Measurements from ENCODE around the gene ACAP3. TPM values are rescaled to one million over a fixed set of nuclear protein-coding genes. Genes with fewer than 3 reads are reported as not detected.

Gene ACAP3
- total RNA-seq, 1 experiment from 2014 or later = 42.2 TPM

DNA sequence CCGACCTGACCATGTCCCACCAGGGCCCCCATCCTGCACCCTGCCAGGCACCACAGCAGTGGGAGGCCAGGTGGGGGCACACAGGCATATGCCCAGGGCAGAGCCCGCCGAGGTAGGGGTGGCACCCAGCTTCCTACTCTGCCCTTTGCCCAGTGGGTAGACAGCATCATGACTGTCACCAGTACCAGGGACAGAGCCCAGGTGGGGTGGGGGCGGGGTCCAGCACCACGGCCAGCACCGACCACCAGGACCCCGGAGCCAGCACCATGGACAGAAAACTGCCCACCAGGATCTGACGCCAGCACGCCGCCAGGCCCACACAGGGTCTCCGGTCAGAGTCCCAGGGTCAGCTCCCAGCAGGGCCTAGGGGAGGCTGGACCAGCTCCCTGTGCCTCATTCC, 27.1 kb upstream of the ACAP3 start (continued):
- TF ChIP-seq, protein P1, sequence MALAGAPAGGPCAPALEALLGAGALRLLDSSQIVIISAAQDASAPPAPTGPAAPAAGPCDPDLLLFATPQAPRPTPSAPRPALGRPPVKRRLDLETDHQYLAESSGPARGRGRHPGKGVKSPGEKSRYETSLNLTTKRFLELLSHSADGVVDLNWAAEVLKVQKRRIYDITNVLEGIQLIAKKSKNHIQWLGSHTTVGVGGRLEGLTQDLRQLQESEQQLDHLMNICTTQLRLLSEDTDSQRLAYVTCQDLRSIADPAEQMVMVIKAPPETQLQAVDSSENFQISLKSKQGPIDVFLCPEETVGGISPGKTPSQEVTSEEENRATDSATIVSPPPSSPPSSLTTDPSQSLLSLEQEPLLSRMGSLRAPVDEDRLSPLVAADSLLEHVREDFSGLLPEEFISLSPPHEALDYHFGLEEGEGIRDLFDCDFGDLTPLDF (CRISPR knock-in tag; IDR thresholded peaks at IDR 0.05) = peak; percentile 100
- peak; percentile 99 for TF ChIP-seq FOXK1 (CRISPR knock-in tag; IDR thresholded peaks at IDR 0.05)
- TF ChIP-seq, protein P2, sequence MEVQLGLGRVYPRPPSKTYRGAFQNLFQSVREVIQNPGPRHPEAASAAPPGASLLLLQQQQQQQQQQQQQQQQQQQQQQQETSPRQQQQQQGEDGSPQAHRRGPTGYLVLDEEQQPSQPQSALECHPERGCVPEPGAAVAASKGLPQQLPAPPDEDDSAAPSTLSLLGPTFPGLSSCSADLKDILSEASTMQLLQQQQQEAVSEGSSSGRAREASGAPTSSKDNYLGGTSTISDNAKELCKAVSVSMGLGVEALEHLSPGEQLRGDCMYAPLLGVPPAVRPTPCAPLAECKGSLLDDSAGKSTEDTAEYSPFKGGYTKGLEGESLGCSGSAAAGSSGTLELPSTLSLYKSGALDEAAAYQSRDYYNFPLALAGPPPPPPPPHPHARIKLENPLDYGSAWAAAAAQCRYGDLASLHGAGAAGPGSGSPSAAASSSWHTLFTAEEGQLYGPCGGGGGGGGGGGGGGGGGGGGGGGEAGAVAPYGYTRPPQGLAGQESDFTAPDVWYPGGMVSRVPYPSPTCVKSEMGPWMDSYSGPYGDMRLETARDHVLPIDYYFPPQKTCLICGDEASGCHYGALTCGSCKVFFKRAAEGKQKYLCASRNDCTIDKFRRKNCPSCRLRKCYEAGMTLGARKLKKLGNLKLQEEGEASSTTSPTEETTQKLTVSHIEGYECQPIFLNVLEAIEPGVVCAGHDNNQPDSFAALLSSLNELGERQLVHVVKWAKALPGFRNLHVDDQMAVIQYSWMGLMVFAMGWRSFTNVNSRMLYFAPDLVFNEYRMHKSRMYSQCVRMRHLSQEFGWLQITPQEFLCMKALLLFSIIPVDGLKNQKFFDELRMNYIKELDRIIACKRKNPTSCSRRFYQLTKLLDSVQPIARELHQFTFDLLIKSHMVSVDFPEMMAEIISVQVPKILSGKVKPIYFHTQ (CRISPR knock-in tag; IDR thresholded peaks at IDR 0.05) = peak; percentile 48; the same call in 1 of the 2 replicates
- TF ChIP-seq KAT7 (CRISPR knock-in tag; IDR thresholded peaks at IDR 0.05; ENCODE audit: borderline replicate concordance) = peak; percentile 100
- TF ChIP-seq, protein P3, sequence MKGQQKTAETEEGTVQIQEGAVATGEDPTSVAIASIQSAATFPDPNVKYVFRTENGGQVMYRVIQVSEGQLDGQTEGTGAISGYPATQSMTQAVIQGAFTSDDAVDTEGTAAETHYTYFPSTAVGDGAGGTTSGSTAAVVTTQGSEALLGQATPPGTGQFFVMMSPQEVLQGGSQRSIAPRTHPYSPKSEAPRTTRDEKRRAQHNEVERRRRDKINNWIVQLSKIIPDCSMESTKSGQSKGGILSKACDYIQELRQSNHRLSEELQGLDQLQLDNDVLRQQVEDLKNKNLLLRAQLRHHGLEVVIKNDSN (CRISPR knock-in tag; IDR thresholded peaks at IDR 0.05) = peak; percentile 97
- peak; percentile 98 for TF ChIP-seq MYBL2 (CRISPR knock-in tag; IDR thresholded peaks at IDR 0.05)
- peak; percentile 70; the same call in 1 of the 2 replicates for TF ChIP-seq MXD4 (CRISPR knock-in tag; IDR thresholded peaks at IDR 0.05; ENCODE audit: borderline replicate concordance)
- TF ChIP-seq SMAD4 (CRISPR knock-in tag; IDR thresholded peaks at IDR 0.05) = peak; percentile 100
- peak; percentile 98 for TF ChIP-seq ATF1 (CRISPR knock-in tag; IDR thresholded peaks at IDR 0.05)
- TF ChIP-seq ZNF317 (CRISPR knock-in tag; IDR thresholded peaks at IDR 0.05; ENCODE audit: borderline replicate concordance, low read depth) = peak; percentile 93
- no peak for TF ChIP-seq ZNF416 (CRISPR knock-in tag; IDR thresholded peaks at IDR 0.05)
- TF ChIP-seq ZNF138 (CRISPR knock-in tag; conservative IDR thresholded peaks at IDR 0.05) = peak; percentile 97
- peak; percentile 99 for TF ChIP-seq ETV6 (CRISPR knock-in tag; IDR thresholded peaks at IDR 0.05)
- no peak for TF ChIP-seq GRHL2 (CRISPR knock-in tag; IDR thresholded peaks at IDR 0.05; ENCODE audit: insufficient replicate concordance, severe bottlenecking)
- TF ChIP-seq RORB (CRISPR knock-in tag; IDR thresholded peaks at IDR 0.05) = no peak
- TF ChIP-seq NFYB (CRISPR knock-in tag; conservative IDR thresholded peaks at IDR 0.05; ENCODE audit: low read depth) = peak; percentile 87
- peak; percentile 48; the same call in 1 of the 2 replicates for TF ChIP-seq ZNF423 (CRISPR knock-in tag; IDR thresholded peaks at IDR 0.05)
- TF ChIP-seq, protein P4, sequence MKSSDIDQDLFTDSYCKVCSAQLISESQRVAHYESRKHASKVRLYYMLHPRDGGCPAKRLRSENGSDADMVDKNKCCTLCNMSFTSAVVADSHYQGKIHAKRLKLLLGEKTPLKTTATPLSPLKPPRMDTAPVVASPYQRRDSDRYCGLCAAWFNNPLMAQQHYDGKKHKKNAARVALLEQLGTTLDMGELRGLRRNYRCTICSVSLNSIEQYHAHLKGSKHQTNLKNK (CRISPR knock-in tag; IDR thresholded peaks at IDR 0.05) = no peak
- peak; percentile 99 for TF ChIP-seq ELF4 (CRISPR knock-in tag; IDR thresholded peaks at IDR 0.05; ENCODE audit: low read depth)
- TF ChIP-seq, protein P5, sequence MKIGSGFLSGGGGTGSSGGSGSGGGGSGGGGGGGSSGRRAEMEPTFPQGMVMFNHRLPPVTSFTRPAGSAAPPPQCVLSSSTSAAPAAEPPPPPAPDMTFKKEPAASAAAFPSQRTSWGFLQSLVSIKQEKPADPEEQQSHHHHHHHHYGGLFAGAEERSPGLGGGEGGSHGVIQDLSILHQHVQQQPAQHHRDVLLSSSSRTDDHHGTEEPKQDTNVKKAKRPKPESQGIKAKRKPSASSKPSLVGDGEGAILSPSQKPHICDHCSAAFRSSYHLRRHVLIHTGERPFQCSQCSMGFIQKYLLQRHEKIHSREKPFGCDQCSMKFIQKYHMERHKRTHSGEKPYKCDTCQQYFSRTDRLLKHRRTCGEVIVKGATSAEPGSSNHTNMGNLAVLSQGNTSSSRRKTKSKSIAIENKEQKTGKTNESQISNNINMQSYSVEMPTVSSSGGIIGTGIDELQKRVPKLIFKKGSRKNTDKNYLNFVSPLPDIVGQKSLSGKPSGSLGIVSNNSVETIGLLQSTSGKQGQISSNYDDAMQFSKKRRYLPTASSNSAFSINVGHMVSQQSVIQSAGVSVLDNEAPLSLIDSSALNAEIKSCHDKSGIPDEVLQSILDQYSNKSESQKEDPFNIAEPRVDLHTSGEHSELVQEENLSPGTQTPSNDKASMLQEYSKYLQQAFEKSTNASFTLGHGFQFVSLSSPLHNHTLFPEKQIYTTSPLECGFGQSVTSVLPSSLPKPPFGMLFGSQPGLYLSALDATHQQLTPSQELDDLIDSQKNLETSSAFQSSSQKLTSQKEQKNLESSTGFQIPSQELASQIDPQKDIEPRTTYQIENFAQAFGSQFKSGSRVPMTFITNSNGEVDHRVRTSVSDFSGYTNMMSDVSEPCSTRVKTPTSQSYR (CRISPR knock-in tag; IDR thresholded peaks at IDR 0.05) = peak; percentile 100
- TF ChIP-seq, protein P6, sequence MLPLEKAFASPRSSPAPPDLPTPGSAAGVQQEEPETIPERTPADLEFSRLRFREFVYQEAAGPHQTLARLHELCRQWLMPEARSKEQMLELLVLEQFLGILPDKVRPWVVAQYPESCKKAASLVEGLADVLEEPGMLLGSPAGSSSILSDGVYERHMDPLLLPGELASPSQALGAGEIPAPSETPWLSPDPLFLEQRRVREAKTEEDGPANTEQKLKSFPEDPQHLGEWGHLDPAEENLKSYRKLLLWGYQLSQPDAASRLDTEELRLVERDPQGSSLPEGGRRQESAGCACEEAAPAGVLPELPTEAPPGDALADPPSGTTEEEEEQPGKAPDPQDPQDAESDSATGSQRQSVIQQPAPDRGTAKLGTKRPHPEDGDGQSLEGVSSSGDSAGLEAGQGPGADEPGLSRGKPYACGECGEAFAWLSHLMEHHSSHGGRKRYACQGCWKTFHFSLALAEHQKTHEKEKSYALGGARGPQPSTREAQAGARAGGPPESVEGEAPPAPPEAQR (CRISPR knock-in tag; IDR thresholded peaks at IDR 0.05) = peak; percentile 97
- TF ChIP-seq CBFB (CRISPR knock-in tag; IDR thresholded peaks at IDR 0.05; ENCODE audit: low read depth) = peak; percentile 100
- TF ChIP-seq, protein P7, sequence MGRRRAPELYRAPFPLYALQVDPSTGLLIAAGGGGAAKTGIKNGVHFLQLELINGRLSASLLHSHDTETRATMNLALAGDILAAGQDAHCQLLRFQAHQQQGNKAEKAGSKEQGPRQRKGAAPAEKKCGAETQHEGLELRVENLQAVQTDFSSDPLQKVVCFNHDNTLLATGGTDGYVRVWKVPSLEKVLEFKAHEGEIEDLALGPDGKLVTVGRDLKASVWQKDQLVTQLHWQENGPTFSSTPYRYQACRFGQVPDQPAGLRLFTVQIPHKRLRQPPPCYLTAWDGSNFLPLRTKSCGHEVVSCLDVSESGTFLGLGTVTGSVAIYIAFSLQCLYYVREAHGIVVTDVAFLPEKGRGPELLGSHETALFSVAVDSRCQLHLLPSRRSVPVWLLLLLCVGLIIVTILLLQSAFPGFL (CRISPR knock-in tag; IDR thresholded peaks at IDR 0.05; ENCODE audit: borderline replicate concordance) = peak; percentile 99
- peak; percentile 99 for TF ChIP-seq FOXJ3 (CRISPR knock-in tag; IDR thresholded peaks at IDR 0.05; ENCODE audit: borderline replicate concordance)
- peak; percentile 99 for TF ChIP-seq NFE2L1 (CRISPR knock-in tag; IDR thresholded peaks at IDR 0.05)
- TF ChIP-seq, protein P8, sequence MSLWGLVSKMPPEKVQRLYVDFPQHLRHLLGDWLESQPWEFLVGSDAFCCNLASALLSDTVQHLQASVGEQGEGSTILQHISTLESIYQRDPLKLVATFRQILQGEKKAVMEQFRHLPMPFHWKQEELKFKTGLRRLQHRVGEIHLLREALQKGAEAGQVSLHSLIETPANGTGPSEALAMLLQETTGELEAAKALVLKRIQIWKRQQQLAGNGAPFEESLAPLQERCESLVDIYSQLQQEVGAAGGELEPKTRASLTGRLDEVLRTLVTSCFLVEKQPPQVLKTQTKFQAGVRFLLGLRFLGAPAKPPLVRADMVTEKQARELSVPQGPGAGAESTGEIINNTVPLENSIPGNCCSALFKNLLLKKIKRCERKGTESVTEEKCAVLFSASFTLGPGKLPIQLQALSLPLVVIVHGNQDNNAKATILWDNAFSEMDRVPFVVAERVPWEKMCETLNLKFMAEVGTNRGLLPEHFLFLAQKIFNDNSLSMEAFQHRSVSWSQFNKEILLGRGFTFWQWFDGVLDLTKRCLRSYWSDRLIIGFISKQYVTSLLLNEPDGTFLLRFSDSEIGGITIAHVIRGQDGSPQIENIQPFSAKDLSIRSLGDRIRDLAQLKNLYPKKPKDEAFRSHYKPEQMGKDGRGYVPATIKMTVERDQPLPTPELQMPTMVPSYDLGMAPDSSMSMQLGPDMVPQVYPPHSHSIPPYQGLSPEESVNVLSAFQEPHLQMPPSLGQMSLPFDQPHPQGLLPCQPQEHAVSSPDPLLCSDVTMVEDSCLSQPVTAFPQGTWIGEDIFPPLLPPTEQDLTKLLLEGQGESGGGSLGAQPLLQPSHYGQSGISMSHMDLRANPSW (CRISPR knock-in tag; conservative IDR thresholded peaks at IDR 0.05; ENCODE audit: low read depth) = 0 out of 2 replicates have a peak, but pooled peaks have one; percentile 98
- peak; percentile 45; the same call in 1 of the 2 replicates for TF ChIP-seq NFATC4 (CRISPR knock-in tag; IDR thresholded peaks at IDR 0.05)

All from WTC11 (cell line).